ENCODE results near the gene FOXP3. TPM values are rescaled to one million over a fixed set of nuclear protein-coding genes. Genes with fewer than 3 reads are reported as not detected.

FOXP3 gene
- polyA plus RNA-seq, 1 of the 3 experiments (the other 2 are of a cell fraction) = 0.12 TPM

DNA sequence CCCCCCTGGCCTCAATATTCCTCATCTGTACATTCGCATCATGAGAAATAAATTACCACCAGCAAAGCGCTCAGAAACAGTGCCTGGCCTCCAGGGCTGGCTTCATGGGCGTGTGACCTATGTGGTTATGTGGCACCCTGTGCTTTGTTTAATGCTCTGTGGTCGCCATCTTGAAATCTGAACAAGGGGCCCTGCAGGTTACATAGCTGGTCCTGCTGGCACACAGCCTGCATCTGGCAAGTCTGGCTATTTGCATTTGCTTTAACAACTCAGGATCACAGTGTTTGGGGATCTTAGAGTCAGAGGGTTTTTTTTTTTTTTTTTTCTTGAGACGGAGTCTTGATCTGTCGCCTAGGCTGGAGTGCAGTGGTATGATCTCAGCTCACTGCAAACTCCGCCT is 9.9 kb downstream of the FOXP3 start:
- no peak overlapping the region for H3K4me3 ChIP-seq (ENCODE audit: low read depth in 2 of 2, low read length in 1 of 2)
- H3K9me3 ChIP-seq = no peaks in the 10 kb centered on the region
- H3K9ac ChIP-seq = no peak overlapping the region
- H3K27ac ChIP-seq (ENCODE audit: low read depth in 2 of 2, low read length in 1 of 2) = no peak overlapping the region
- TF ChIP-seq, protein P1, sequence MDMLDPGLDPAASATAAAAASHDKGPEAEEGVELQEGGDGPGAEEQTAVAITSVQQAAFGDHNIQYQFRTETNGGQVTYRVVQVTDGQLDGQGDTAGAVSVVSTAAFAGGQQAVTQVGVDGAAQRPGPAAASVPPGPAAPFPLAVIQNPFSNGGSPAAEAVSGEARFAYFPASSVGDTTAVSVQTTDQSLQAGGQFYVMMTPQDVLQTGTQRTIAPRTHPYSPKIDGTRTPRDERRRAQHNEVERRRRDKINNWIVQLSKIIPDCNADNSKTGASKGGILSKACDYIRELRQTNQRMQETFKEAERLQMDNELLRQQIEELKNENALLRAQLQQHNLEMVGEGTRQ (IDR thresholded peaks at IDR 0.05; ENCODE audit: borderline replicate concordance, low read depth, low read length) = no peak
- no peak for TF ChIP-seq SIN3A (IDR thresholded peaks at IDR 0.05; ENCODE audit: borderline replicate concordance, low read depth, low read length)
- no peak for TF ChIP-seq ELF1 (IDR thresholded peaks at IDR 0.05)
- TF ChIP-seq EZH2phosphoT487 (IDR thresholded peaks at IDR 0.05; ENCODE audit: borderline replicate concordance, low read depth) = no peak
- TF ChIP-seq SMC3 (IDR thresholded peaks at IDR 0.05; ENCODE audit: low read depth, low read length) = no peak
- TF ChIP-seq POLR2AphosphoS5 (IDR thresholded peaks at IDR 0.05; ENCODE audit: low read depth, low read length) = no peak
- no peak for TF ChIP-seq NFIC (IDR thresholded peaks at IDR 0.05; ENCODE audit: borderline replicate concordance)
- TF ChIP-seq YY1 (IDR thresholded peaks at IDR 0.05; ENCODE audit: low read depth) = no peak
- TF ChIP-seq TEAD4 (IDR thresholded peaks at IDR 0.05; ENCODE audit: borderline replicate concordance, insufficient read depth) = no peak
- TF ChIP-seq, protein P2, sequence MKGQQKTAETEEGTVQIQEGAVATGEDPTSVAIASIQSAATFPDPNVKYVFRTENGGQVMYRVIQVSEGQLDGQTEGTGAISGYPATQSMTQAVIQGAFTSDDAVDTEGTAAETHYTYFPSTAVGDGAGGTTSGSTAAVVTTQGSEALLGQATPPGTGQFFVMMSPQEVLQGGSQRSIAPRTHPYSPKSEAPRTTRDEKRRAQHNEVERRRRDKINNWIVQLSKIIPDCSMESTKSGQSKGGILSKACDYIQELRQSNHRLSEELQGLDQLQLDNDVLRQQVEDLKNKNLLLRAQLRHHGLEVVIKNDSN (IDR thresholded peaks at IDR 0.05; ENCODE audit: borderline replicate concordance, low read depth) = no peak
- TF ChIP-seq, protein P3, sequence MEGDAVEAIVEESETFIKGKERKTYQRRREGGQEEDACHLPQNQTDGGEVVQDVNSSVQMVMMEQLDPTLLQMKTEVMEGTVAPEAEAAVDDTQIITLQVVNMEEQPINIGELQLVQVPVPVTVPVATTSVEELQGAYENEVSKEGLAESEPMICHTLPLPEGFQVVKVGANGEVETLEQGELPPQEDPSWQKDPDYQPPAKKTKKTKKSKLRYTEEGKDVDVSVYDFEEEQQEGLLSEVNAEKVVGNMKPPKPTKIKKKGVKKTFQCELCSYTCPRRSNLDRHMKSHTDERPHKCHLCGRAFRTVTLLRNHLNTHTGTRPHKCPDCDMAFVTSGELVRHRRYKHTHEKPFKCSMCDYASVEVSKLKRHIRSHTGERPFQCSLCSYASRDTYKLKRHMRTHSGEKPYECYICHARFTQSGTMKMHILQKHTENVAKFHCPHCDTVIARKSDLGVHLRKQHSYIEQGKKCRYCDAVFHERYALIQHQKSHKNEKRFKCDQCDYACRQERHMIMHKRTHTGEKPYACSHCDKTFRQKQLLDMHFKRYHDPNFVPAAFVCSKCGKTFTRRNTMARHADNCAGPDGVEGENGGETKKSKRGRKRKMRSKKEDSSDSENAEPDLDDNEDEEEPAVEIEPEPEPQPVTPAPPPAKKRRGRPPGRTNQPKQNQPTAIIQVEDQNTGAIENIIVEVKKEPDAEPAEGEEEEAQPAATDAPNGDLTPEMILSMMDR (IDR thresholded peaks at IDR 0.05) = no peak
- TF ChIP-seq RFX5 (IDR thresholded peaks at IDR 0.05; ENCODE audit: low read length) = no peak
- TF ChIP-seq NRF1 (IDR thresholded peaks at IDR 0.05; ENCODE audit: low read depth, low read length) = no peak
- no peak for TF ChIP-seq FOXM1 (IDR thresholded peaks at IDR 0.05; ENCODE audit: low read depth)
- no peak for TF ChIP-seq RXRA (IDR thresholded peaks at IDR 0.05; ENCODE audit: borderline replicate concordance, low read depth)
- TF ChIP-seq, protein P4, sequence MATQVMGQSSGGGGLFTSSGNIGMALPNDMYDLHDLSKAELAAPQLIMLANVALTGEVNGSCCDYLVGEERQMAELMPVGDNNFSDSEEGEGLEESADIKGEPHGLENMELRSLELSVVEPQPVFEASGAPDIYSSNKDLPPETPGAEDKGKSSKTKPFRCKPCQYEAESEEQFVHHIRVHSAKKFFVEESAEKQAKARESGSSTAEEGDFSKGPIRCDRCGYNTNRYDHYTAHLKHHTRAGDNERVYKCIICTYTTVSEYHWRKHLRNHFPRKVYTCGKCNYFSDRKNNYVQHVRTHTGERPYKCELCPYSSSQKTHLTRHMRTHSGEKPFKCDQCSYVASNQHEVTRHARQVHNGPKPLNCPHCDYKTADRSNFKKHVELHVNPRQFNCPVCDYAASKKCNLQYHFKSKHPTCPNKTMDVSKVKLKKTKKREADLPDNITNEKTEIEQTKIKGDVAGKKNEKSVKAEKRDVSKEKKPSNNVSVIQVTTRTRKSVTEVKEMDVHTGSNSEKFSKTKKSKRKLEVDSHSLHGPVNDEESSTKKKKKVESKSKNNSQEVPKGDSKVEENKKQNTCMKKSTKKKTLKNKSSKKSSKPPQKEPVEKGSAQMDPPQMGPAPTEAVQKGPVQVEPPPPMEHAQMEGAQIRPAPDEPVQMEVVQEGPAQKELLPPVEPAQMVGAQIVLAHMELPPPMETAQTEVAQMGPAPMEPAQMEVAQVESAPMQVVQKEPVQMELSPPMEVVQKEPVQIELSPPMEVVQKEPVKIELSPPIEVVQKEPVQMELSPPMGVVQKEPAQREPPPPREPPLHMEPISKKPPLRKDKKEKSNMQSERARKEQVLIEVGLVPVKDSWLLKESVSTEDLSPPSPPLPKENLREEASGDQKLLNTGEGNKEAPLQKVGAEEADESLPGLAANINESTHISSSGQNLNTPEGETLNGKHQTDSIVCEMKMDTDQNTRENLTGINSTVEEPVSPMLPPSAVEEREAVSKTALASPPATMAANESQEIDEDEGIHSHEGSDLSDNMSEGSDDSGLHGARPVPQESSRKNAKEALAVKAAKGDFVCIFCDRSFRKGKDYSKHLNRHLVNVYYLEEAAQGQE (IDR thresholded peaks at IDR 0.05; ENCODE audit: low read depth, low read length) = no peak
- TF ChIP-seq RCOR1 (IDR thresholded peaks at IDR 0.05; ENCODE audit: low read length) = no peak
- no peak overlapping the region for H3K4me2 ChIP-seq
- H3K36me3 ChIP-seq (replicated peaks in 1 of 2; ENCODE audit: control insufficient read depth in 1 of 2, insufficient read depth in 2 of 2, low read length in 1 of 2) = no peaks in the 10 kb centered on the region
- H3F3A ChIP-seq (replicated peaks; ENCODE audit: insufficient read depth) = no peaks in the 10 kb centered on the region
- DNase-seq = no peak
- CTCF ChIA-PET = no interaction called here
- H4K20me1 ChIP-seq (ENCODE audit: insufficient read depth) = no peaks in the 10 kb centered on the region
- POLR2A ChIA-PET = no interaction called here
- no peaks in the 10 kb centered on the region for H3K9me2 ChIP-seq
- H3K4me1 ChIP-seq (ENCODE audit: control insufficient read depth in 1 of 2, insufficient read depth in 2 of 2, low read depth in 1 of 2, low read length in 1 of 2) = no peaks in the 10 kb centered on the region
- WGBS (ENCODE audit: low lambda C conversion rate) = 48% methylated on average over 6 of the region's 7 CpGs
- no peaks in the 10 kb centered on the region for H3K79me2 ChIP-seq (ENCODE audit: insufficient read depth)
- peaks cover 6% of the 10 kb centered on the region; the same call in 1 of the 2 replicates for H3K27me3 ChIP-seq (ENCODE audit: insufficient read depth)
- H2AFZ ChIP-seq (ENCODE audit: low read depth) = no peak overlapping the region

Measured in SK-N-SH (cell line).